IPS-15b (cell line): ENCODE results near the gene VPS33A.
A peak's percentile ranks its signal among the peaks of the same experiment; 100 is the strongest.

ENCODE experiments used
- H3K27me3 ChIP-seq: one replicate; pipeline ENCODE4 v1.6.1; 2013; ENCODE audit warnings: low read length; ENCODE audit not compliant: control insufficient read depth, insufficient read depth
- H3K36me3 ChIP-seq: one replicate; pipeline ENCODE4 v1.6.1; 2013; ENCODE audit warnings: low read length; ENCODE audit not compliant: control insufficient read depth, insufficient read depth
- H3K4me1 ChIP-seq: one replicate; pipeline ENCODE4 v1.6.1; 2013; ENCODE audit warnings: mild to moderate bottlenecking, low read length; ENCODE audit not compliant: control insufficient read depth, insufficient read depth
- H3K4me3 ChIP-seq: one replicate; pipeline ENCODE4 v1.5.1; 2013; ENCODE audit warnings: low read depth, low read length
- H3K9ac ChIP-seq: one replicate; pipeline ENCODE4 v1.6.1; 2013; ENCODE audit warnings: low read depth, mild to moderate bottlenecking, low read length
- H3K9me3 ChIP-seq: one replicate; pipeline ENCODE4 v1.6.1; 2013; ENCODE audit warnings: mild to moderate bottlenecking, low read length; ENCODE audit not compliant: control insufficient read depth, insufficient read depth

VPS33A gene

DNA sequence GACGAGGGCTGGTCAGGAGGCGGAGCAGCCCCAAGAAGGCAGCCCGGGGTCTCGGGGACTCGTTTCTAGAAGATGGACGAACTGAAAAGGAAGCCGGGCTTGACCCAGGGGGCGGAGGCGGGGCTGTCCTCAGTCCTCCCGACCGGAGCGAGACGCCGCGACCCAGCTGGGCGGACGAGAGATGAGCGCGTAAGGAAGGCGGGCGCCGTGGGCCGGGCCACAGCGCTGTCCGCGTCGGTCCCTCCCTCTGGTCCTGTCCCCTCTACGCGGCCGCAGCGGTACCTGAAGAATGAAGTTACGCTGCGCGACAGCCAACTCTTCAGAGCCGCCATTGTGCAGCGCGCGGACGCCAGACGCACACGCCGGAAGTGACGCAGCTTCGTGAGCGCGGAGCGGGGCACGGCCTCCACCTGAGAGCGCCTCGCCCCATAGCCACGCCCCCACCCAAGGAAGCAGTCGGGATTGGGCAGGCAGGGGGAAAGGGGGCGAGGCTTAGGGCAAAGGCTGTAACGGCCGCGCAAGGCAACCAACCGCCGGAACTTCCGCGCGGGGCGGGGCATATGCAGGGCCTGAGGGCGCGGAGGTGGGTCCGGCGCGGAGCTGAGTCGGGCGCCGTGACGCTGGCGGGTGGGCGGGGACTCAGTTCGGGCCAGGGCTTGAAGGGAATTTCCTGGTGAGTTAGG is 40.5 kb downstream of the VPS33A start, which contains the start of gene DIABLO:
Gene DIABLO (minus strand): TSS at position 370 of the 683 bp plus-strand sequence. CDS start 38 bp downstream, at position 332.
- H3K4me3 ChIP-seq = peak within 1 kb of the TSS; percentile 96
- H3K9ac ChIP-seq = peak within 1 kb of the TSS; percentile 91
- H3K36me3 ChIP-seq = peaks cover 32% of the 10 kb centered on the region
- peaks cover 8% of the 10 kb centered on the region for H3K27me3 ChIP-seq
- H3K4me1 ChIP-seq = peaks cover 5% of the 10 kb centered on the region
- no peaks in the 10 kb centered on the region for H3K9me3 ChIP-seq

GRCh38 chr12:122216445-122216844 is 49.8 kb downstream of the VPS33A start:
- Histone ChIP-seq H3K27me3 (no peaks in the 10 kb centered on the region), H3K36me3 (peaks cover 43% of the 10 kb centered on the region), H3K9ac (no peak overlapping the region), H3K9me3 (no peaks in the 10 kb centered on the region), H3K4me1 (no peaks in the 10 kb centered on the region), H3K4me3 (no peak overlapping the region)

DNA sequence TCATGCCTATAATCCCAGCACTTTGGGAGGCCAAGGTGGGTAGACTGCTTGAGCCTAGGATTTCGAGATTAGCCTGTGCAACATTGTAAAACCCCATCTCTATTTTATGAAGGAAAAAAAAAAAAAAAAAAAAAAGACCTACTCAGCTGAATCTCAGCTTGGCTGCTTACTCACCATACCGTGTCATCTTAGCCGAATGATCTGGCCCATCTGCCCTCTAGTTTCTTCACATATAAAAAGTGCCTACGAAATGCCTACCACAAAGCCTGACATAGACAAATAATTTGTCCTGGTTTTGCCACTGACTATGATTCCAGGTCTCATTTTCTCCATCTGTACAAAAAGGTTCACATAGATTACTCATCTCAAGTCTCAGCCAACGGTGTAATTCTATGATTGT is 50.5 kb downstream of the VPS33A start:
- Histone ChIP-seq H3K36me3 (peaks cover 39% of the 10 kb centered on the region), H3K9ac (no peak overlapping the region), H3K4me1 (no peaks in the 10 kb centered on the region), H3K9me3 (no peaks in the 10 kb centered on the region), H3K27me3 (no peaks in the 10 kb centered on the region), H3K4me3 (no peak overlapping the region)

DNA sequence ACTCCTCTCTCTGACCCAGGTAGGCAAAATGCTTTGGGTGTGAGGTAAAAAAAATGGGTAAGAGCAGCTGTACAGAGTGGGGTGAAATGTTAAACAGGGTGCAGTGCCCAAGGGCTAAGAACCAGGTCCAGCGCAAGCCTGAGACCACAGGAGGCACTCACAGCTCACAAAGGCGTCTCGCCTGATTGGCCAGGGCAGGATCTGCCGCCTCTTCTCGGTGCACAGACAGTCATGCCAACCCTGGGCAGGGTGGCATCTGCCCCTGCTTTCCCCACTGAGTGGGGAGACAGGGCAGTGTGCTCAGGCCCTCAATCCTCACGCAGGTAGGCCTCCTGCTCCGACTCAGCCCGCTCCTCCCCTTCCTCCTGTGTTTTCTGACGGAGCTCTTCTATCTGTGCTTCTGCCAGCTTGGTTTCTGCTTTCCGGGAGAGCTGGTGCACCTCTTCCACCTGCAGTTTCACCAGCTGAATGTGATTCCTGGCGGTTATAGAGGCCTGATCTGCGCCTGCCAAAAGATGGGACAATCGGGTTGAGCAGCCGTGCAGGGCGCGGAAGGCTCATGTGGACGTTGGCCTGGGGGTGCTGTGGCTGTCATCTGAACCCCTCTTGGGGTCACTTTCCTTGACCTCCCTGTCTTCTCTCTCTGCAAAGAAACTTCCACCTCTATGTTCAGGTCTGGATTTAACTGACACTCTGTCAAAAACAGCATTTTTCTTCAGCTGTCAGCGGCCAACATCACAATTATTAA is 58.0 kb downstream of the VPS33A start:
- peaks cover 17% of the 10 kb centered on the region for H3K27me3 ChIP-seq
- no peak overlapping the region for H3K9ac ChIP-seq
- no peak overlapping the region for H3K4me3 ChIP-seq
- no peaks in the 10 kb centered on the region for H3K9me3 ChIP-seq
- H3K36me3 ChIP-seq = peaks cover 28% of the 10 kb centered on the region
- H3K4me1 ChIP-seq = no peaks in the 10 kb centered on the region

DNA sequence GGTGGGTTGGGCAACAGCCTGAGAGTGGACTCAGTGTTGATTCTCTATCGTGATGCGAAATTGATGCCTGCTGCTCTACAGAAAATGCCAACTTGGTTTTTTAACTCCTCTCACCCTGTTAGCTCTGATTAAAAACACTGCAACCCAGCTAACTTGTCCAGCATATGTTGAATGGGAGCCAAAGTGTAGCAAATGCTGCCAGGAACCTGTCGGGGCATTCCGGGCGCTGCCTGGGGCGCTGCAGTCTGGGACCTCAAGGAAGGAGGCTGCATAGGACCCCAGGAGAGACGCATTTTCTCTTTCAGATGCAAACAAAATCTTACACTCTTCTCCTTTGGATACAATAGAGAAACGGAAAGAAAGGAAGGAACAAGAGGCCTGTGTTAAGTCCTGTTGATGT is 58.9 kb downstream of the VPS33A start:
- Histone ChIP-seq H3K4me3 (no peak overlapping the region), H3K27me3 (peaks cover 26% of the 10 kb centered on the region), H3K4me1 (no peaks in the 10 kb centered on the region), H3K9ac (no peak overlapping the region), H3K36me3 (peaks cover 24% of the 10 kb centered on the region), H3K9me3 (no peaks in the 10 kb centered on the region)

- no peaks in the 10 kb centered on the region for H3K4me1 ChIP-seq
- no peak overlapping the region for H3K4me3 ChIP-seq
- no peak overlapping the region for H3K9ac ChIP-seq
- H3K9me3 ChIP-seq = no peaks in the 10 kb centered on the region
- H3K36me3 ChIP-seq = peaks cover 22% of the 10 kb centered on the region
- H3K27me3 ChIP-seq = peaks cover 30% of the 10 kb centered on the region
Measured at GRCh38 chr12:122206976-122207375, 59.3 kb downstream of the VPS33A start.

- H3K9me3 ChIP-seq = no peaks in the 10 kb centered on the region
- no peaks in the 10 kb centered on the region for H3K4me1 ChIP-seq
- peaks cover 33% of the 10 kb centered on the region for H3K27me3 ChIP-seq
- peaks cover 16% of the 10 kb centered on the region for H3K36me3 ChIP-seq
- H3K4me3 ChIP-seq = no peak overlapping the region
- no peak overlapping the region for H3K9ac ChIP-seq
Measured at GRCh38 chr12:122206111-122206881, 60.0 kb downstream of the VPS33A start.

GRCh38 chr12:122205053-122205925 is 61.0 kb downstream of the VPS33A start:
- H3K36me3 ChIP-seq = peaks cover 15% of the 10 kb centered on the region
- peaks cover 33% of the 10 kb centered on the region for H3K27me3 ChIP-seq
- no peaks in the 10 kb centered on the region for H3K4me1 ChIP-seq
- no peak overlapping the region for H3K9ac ChIP-seq
- no peaks in the 10 kb centered on the region for H3K9me3 ChIP-seq
- peak overlapping the region; percentile 4 for H3K4me3 ChIP-seq

- Histone ChIP-seq H3K27me3 (peaks cover 33% of the 10 kb centered on the region), H3K36me3 (peaks cover 12% of the 10 kb centered on the region), H3K9me3 (no peaks in the 10 kb centered on the region), H3K9ac (no peak overlapping the region), H3K4me1 (no peaks in the 10 kb centered on the region), H3K4me3 (peak overlapping the region; percentile 65)
Measured at GRCh38 chr12:122204167-122205052, 61.9 kb downstream of the VPS33A start.

GRCh38 chr12:122203301-122204166 is 62.8 kb downstream of the VPS33A start, which contains the start of gene B3GNT4:
B3GNT4 (plus strand) TSS chr12:122203709; CDS start chr12:122204619, 910 bp downstream.
- Histone ChIP-seq H3K27me3 (peaks cover 33% of the 10 kb centered on the region), H3K9me3 (no peaks in the 10 kb centered on the region), H3K4me3 (peak within 1 kb of the TSS; percentile 65), H3K36me3 (peaks cover 7% of the 10 kb centered on the region), H3K4me1 (no peaks in the 10 kb centered on the region), H3K9ac (no peak within 1 kb of the TSS)
